HEK293T (cell line): ENCODE data around the gene ST6GALNAC5.

Source experiments
- CTCF ChIA-PET: fragments of 350-600 bp; formaldehyde crosslinking; extraction: SDS; loops from one replicate; lab custom pipeline; 2021; ENCODE audit warnings: antibody characterized with exemption, inconsistent platforms; lab: Yijun Ruan, JAX
- POLR2A ChIA-PET: fragments of 350-600 bp; formaldehyde crosslinking; extraction: SDS; loops from one replicate; lab custom pipeline; 2020; ENCODE audit warnings: antibody characterized with exemption, inconsistent platforms; lab: Yijun Ruan, JAX
- DNase-seq: peaks from one replicate; pipeline ENCODE4 v3.0.0; 2012; ENCODE audit warnings: mixed read lengths; ENCODE audit errors: extremely low spot score
- ARNT ChIP-seq: fragments of 450-650 bp; IDR thresholded peaks from 2 replicates; pipeline ENCODE4 v1.6.1; 2017; ENCODE audit warnings: mild to moderate bottlenecking
- BHLHE40 ChIP-seq: fragments of 450-650 bp; IDR thresholded peaks from 2 replicates; pipeline ENCODE4 v1.6.1; 2016; ENCODE audit warnings: mild to moderate bottlenecking, moderate library complexity, borderline replicate concordance
- CTBP1 ChIP-seq: fragments of 450-650 bp; IDR thresholded peaks from 2 replicates; pipeline ENCODE4 v1.6.1; 2016; ENCODE audit warnings: borderline replicate concordance
- ELF4 ChIP-seq: fragments of 450-650 bp; IDR thresholded peaks from 2 replicates; pipeline ENCODE4 v1.6.1; 2017; ENCODE audit warnings: antibody characterized with exemption
- FOXA1 ChIP-seq: fragments of 450-650 bp; IDR thresholded peaks from 2 replicates; pipeline ENCODE4 v1.6.1; 2016; ENCODE audit warnings: mild to moderate bottlenecking
- FOXK2 ChIP-seq: fragments of 450-650 bp; IDR thresholded peaks from 2 replicates; pipeline ENCODE4 v1.6.1; 2016; ENCODE audit warnings: mild to moderate bottlenecking
- FOXM1 ChIP-seq: fragments of 450-650 bp; IDR thresholded peaks from 2 replicates; pipeline ENCODE4 v1.6.1; 2017; ENCODE audit warnings: mild to moderate bottlenecking, borderline replicate concordance
- HDGF ChIP-seq: fragments of 450-650 bp; IDR thresholded peaks from 2 replicates; pipeline ENCODE4 v1.6.1; 2017; ENCODE audit warnings: antibody characterized with exemption, borderline replicate concordance
- L3MBTL2 ChIP-seq: fragments of 450-650 bp; conservative IDR thresholded peaks from 2 replicates; pipeline ENCODE4 v1.6.1; 2016; ENCODE audit warnings: mild to moderate bottlenecking
- LEF1 ChIP-seq: fragments of 450-650 bp; IDR thresholded peaks from 2 replicates; pipeline ENCODE4 v1.6.1; 2017; ENCODE audit warnings: mild to moderate bottlenecking, borderline replicate concordance
- NFRKB ChIP-seq: fragments of 450-650 bp; IDR thresholded peaks from 2 replicates; pipeline ENCODE4 v1.6.1; 2016; ENCODE audit warnings: mild to moderate bottlenecking, moderate library complexity
- PKNOX1 ChIP-seq: fragments of 450-650 bp; IDR thresholded peaks from 2 replicates; pipeline ENCODE4 v1.6.1; 2016
- SP1 ChIP-seq: fragments of 450-650 bp; IDR thresholded peaks from 2 replicates; pipeline ENCODE4 v1.6.1; 2017
- SUZ12 ChIP-seq: fragments of 450-650 bp; IDR thresholded peaks from 2 replicates; pipeline ENCODE4 v1.6.1; 2016; ENCODE audit warnings: mild to moderate bottlenecking
- TARDBP ChIP-seq: fragments of 450-650 bp; IDR thresholded peaks from 2 replicates; pipeline ENCODE4 v1.6.1; 2016
- ZNF384 ChIP-seq: fragments of 450-650 bp; IDR thresholded peaks from 2 replicates; pipeline ENCODE4 v1.6.1; 2016

The ST6GALNAC5 gene

GRCh38 chr1:76857973-76858372 is 9.3 kb upstream of the ST6GALNAC5 start:
- no peak for TF ChIP-seq PKNOX1
- no peak for TF ChIP-seq SP1
- TF ChIP-seq TARDBP, result no peak
- TF ChIP-seq ELF4, result no peak
- no peak for TF ChIP-seq BHLHE40
- no peak for TF ChIP-seq ZNF384
- no peak for TF ChIP-seq FOXA1
- TF ChIP-seq CTBP1, result no peak
- TF ChIP-seq FOXM1, result no peak
- TF ChIP-seq NFRKB, result no peak
- no peak for TF ChIP-seq SUZ12
- no peak for TF ChIP-seq FOXK2
- TF ChIP-seq LEF1, result no peak
- TF ChIP-seq HDGF, result no peak
- no peak for TF ChIP-seq L3MBTL2
- TF ChIP-seq ARNT, result no peak
- ChIA-PET POLR2A (no interaction called here), CTCF (no interaction called here)
- no peak for DNase-seq

- DNase-seq, result no peak
- POLR2A ChIA-PET, result no interaction called here
- CTCF ChIA-PET, result no interaction called here
- TF ChIP-seq L3MBTL2 (no peak), LEF1 (no peak), PKNOX1 (no peak), FOXM1 (no peak), FOXK2 (no peak), ZNF384 (no peak), TARDBP (no peak), BHLHE40 (no peak), FOXA1 (no peak), CTBP1 (no peak)
These were observed 6.1 kb upstream of the ST6GALNAC5 start for GRCh38 chr1:76861149-76861548.

GRCh38 chr1:76862447-76862846 is 4.8 kb upstream of the ST6GALNAC5 start:
- CTCF ChIA-PET, result no interaction called here
- POLR2A ChIA-PET, result no interaction called here
- DNase-seq, result no peak
- TF ChIP-seq NFRKB, result no peak
- TF ChIP-seq SUZ12, result no peak
- TF ChIP-seq SP1, result no peak
- no peak for TF ChIP-seq BHLHE40
- no peak for TF ChIP-seq TARDBP
- TF ChIP-seq FOXM1, result no peak
- TF ChIP-seq FOXA1, result no peak
- no peak for TF ChIP-seq ELF4
- no peak for TF ChIP-seq PKNOX1
- no peak for TF ChIP-seq FOXK2
- no peak for TF ChIP-seq ARNT
- TF ChIP-seq LEF1, result no peak
- TF ChIP-seq HDGF, result no peak
- no peak for TF ChIP-seq L3MBTL2
- TF ChIP-seq ZNF384, result no peak
- no peak for TF ChIP-seq CTBP1

- ChIA-PET POLR2A (no interaction called here), CTCF (no interaction called here)
- no peak for TF ChIP-seq PKNOX1
- no peak for TF ChIP-seq FOXK2
- TF ChIP-seq FOXM1, result no peak
- TF ChIP-seq LEF1, result no peak
- TF ChIP-seq CTBP1, result no peak
- no peak for DNase-seq
These were observed 2.9 kb upstream of the ST6GALNAC5 start for GRCh38 chr1:76864383-76864782.

GRCh38 chr1:76865696-76866286 is 1.5 kb upstream of the ST6GALNAC5 start:
- POLR2A ChIA-PET, result no interaction called here
- TF ChIP-seq ELF4, result no peak
- no peak for TF ChIP-seq HDGF
- no peak for TF ChIP-seq FOXA1
- TF ChIP-seq L3MBTL2, result no peak
- no peak for TF ChIP-seq FOXM1
- no peak for TF ChIP-seq SUZ12
- TF ChIP-seq PKNOX1, result no peak
- TF ChIP-seq FOXK2, result no peak
- no peak for TF ChIP-seq TARDBP
- no peak for TF ChIP-seq SP1
- no peak for TF ChIP-seq ZNF384
- no peak for TF ChIP-seq CTBP1
- CTCF ChIA-PET, result no interaction called here
- DNase-seq, result no peak
